CD4-positive, alpha-beta T cell treated with Interleukin-17A for 1 hour (primary cell): Measurements from ENCODE around the gene PNLDC1.
A peak's percentile ranks its signal among the peaks of the same experiment; 100 is the strongest.

Experiments used
- DNase-seq: peaks from one replicate; pipeline ENCODE4 v3.0.0-alpha.2; 2020

PNLDC1 gene

GRCh38 chr6:159800141-159800865 is at the start of gene PNLDC1:
TSS of gene PNLDC1 (plus strand) at chr6:159800276. CDS start at chr6:159800308, 32 bp downstream.
- DNase-seq, result no peak

GRCh38 chr6:159751448-159751847 is 48.6 kb upstream of the PNLDC1 start:
- DNase-seq, result no peak

GRCh38 chr6:159753081-159753872 is 46.8 kb upstream of the PNLDC1 start:
- no peak for DNase-seq

GRCh38 chr6:159754401-159754800 is 45.7 kb upstream of the PNLDC1 start:
- no peak for DNase-seq

- DNase-seq, result no peak
Observed at GRCh38 chr6:159754959-159755914, 44.8 kb upstream of the PNLDC1 start.

- DNase-seq, result no peak
Observed at GRCh38 chr6:159756508-159756907, 43.6 kb upstream of the PNLDC1 start.

- no peak for DNase-seq
Observed at GRCh38 chr6:159758031-159759001, 41.8 kb upstream of the PNLDC1 start.

- no peak for DNase-seq
Observed at GRCh38 chr6:159759645-159760044, 40.4 kb upstream of the PNLDC1 start.

GRCh38 chr6:159760602-159761057 is 39.4 kb upstream of the PNLDC1 start:
- no peak for DNase-seq

- no peak for DNase-seq
Observed at GRCh38 chr6:159761129-159761872, 38.8 kb upstream of the PNLDC1 start.

- DNase-seq, result peak; percentile 95
Observed at GRCh38 chr6:159761873-159762680, 38.0 kb upstream of the PNLDC1 start, which contains the start of gene ACAT2. TSS of gene ACAT2 (plus strand) at chr6:159762045. CDS start at chr6:159762088, 43 bp downstream.

- DNase-seq, result peak; percentile 65
Observed at GRCh38 chr6:159762681-159763293, 37.3 kb upstream of the PNLDC1 start.

GRCh38 chr6:159766906-159767305 is 33.2 kb upstream of the PNLDC1 start:
- DNase-seq, result no peak

- no peak for DNase-seq
Observed at GRCh38 chr6:159769470-159769869, 30.6 kb upstream of the PNLDC1 start.

- no peak for DNase-seq
Observed at GRCh38 chr6:159772196-159772595, 27.9 kb upstream of the PNLDC1 start.

GRCh38 chr6:159777240-159777904 is 22.7 kb upstream of the PNLDC1 start:
- DNase-seq, result no peak

- no peak for DNase-seq
Observed at GRCh38 chr6:159778131-159778530, 21.9 kb upstream of the PNLDC1 start.

GRCh38 chr6:159778542-159779103 is 21.5 kb upstream of the PNLDC1 start:
- no peak for DNase-seq
